HG02981 (cell line): ENCODE measurements around the gene CCDC169.

Source experiments
- ATAC-seq: cut with Tn5 transposase; IDR thresholded peaks from one replicate; pipeline ENCODE4 v1.9.1; 2021; ENCODE audit warnings: mild to moderate bottlenecking, moderate library complexity; ENCODE audit not compliant: unreplicated experiment

CCDC169 gene

DNA sequence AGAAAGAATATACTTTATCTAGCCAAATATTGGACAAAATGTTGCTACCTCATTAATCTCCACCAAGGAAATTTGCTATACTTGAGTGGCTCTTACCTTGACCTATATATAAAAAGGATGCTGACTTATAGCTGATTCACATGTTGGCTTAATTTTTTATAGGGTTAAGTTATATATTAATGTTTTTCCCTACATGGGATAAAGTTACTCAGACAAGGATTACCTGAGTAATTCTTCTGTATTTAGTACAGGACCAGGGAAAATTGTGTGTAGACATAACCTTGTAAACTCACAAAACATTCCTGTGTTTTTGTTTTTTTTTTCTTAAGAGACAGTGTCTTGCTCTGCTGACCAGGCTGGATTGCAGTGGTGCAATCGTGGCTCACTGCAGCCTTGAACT is 52.6 kb downstream of the CCDC169 start:
- no peak for ATAC-seq

DNA sequence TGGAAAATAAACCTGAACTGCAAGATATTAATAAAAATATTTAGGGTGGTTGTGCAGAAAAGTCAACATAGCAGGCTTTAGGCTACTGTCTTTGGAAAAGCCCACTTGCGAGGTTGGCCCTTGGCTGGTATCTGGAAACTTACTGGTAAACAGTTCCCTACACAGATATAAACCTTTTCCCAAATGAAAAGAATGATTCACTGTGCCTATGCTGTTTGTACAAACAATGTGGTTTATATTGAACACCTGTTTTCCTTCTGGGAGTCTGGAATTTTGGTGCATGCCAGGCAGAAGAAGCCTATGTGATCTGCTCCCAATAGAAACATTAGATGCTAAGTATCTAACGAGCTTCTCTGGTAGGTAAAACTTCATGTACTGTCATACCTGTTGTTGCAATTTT is 53.5 kb downstream of the CCDC169 start:
- no peak for ATAC-seq

DNA sequence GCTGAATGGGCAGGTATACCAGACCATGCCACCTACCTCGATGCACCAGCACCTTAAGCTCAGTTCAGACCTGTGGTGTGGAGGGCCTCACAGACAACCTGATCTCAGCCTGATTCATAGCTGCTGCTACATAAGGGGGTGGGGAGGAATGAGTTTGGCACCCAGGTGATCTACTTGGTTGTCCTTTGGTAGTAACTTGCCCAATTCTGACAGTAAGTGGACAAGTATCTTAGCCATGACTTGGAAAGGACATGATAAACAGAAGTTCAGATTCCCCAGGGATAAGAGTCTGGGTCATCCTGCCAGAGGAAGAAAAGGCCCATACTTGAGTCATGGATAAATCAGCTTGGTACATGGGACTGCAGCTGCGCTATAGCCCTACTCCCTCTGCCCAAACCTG is 54.9 kb downstream of the CCDC169 start:
- ATAC-seq = no peak

- ATAC-seq = no peak
These were observed 66.4 kb downstream of the CCDC169 start for GRCh38 chr13:36231236-36231635.

DNA sequence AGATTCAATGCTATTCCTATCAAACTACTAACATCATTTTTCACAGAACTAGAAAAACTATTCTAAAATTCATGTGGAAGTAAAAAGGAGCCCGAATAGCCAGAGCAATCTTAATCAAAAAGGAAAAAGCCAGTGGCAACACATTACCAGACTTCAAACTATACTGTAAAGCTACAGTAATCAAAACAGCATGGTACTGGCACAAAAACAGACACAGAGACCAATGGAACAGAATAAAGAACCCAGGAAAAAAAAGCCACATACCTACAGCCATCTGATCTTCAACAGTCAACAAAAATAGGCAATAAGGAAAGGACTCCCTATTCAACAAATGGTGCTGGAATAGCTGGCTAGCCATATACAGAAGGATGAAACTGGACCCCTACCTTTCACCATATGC is 72.9 kb downstream of the CCDC169 start:
- no peak for ATAC-seq

DNA sequence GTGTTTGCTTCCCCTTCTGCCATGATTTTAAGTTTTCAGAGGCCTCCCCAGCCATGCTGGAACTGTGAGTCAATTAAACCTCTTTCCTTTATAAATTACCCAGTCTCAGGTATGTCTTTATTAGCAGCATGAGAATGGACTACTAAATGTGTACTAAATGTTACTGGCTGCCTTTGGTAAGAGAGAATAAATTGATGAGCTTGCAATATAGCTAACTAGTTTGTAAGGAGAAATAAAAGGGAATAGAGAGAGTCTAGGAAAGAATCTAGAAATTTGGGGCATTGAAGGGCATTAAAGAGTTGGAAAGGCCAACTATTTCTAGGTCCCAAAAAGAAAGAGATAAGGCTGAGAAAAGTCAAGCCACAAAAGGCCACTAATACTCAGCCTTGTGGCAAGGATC is 77.7 kb downstream of the CCDC169 start:
- no peak for ATAC-seq

- ATAC-seq = no peak
These were observed 80.2 kb downstream of the CCDC169 start for GRCh38 chr13:36217456-36217855.

GRCh38 chr13:36214163-36214921 is 83.3 kb downstream of the CCDC169 start, which contains the start of gene SOHLH2:
SOHLH2 (minus strand) TSS chr13:36214556; CDS start chr13:36214526, 30 bp downstream.
- ATAC-seq = no peak

DNA sequence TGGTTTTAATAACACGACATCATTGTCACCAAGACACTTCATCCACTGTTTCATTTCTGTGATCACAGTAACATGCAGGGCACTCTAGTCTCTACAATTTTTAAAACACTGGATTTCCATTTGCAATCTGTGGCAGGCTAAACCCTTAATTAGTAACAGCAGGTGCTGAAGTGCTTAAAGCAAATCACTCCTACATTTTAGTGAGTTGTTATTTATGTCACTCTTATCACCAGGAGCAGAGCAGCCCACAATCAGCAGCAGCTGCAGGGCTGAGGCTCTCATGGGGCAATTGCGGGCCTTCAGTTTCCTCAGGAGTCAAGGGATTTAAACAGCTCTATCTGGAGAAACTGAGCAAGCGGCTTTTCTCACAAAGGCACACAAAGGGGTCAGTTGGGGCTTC is 84.8 kb downstream of the CCDC169 start:
- ATAC-seq = no peak

DNA sequence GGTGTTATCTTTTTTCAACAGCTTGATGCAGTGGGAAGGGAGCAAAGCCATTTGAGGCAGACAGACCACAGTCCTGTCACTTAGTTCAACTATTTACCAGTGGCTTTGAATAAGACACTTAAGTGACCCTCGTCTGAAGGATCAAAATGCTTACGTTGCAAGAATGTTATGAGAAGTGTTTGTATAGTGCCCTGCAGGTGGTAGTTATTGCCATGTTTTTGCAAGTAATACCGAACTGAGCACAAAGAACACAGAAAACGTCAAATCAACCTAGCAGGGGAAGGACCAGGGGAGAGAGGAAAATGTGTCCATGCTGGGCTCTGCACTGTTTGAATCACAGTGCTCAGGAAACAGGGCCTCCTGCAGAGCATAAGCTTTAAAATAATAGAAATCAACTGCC is 86.0 kb downstream of the CCDC169 start:
- no peak for ATAC-seq

- ATAC-seq = no peak
These were observed 86.9 kb downstream of the CCDC169 start for GRCh38 chr13:36210738-36211137.

DNA sequence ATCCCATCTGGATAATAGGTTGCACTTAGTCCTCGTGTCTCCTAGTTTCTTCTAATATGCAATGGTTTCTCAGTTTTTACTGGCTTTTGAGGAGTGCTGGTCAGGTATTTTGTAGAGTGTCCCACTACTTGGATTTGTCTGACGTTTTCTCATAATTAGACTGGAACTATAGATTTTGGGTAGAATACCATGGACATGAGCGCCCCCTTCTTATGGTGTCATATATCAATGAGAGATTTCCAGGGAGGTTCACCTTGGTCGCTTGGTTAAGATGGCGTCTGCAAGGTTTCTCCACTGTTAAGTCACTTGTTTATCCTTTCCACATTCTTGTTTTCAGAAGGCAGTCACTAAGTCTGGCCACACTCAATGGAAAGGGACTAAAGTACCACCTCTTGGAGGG is 89.9 kb downstream of the CCDC169 start:
- no peak for ATAC-seq

GRCh38 chr13:36193151-36193855 is 104.3 kb downstream of the CCDC169 start:
- ATAC-seq = no peak

DNA sequence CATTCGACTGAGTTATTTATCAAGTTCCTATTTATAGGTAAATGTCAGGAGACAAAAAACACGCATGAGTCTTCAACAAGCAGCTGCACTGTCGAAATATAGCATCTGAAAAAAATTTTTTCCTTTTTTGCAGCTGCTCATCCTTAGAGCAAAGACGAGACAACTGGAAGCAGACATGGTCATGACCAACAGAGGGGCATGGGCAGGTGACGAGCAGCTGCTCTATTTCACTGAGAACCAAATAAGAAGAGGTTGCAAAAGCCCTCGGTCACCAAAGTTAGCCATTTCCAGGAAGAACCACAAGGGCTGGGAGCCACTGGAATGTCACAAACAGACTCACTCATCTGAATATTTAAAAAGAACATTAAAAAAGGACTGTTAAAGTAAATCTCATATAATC is 105.4 kb downstream of the CCDC169 start:
- ATAC-seq = no peak

DNA sequence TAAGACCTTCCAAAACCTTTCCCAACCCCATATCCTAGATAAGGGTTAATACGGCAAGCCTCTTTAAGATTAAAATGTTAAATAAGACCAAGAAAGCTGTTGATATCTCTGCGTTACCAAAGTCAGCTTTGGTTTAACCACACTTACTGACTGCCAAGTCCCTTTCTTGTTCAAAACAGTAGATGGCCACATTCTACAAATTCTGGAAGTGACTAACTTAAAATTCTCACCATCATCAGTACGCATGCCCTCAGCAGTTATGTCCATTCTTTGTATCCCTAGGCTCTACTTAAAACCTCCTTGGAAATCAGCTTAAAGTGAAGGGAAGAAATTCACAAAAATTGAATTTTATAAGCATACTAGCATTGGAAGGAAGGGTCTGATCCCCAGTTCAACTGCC is 106.8 kb downstream of the CCDC169 start:
- ATAC-seq = no peak

DNA sequence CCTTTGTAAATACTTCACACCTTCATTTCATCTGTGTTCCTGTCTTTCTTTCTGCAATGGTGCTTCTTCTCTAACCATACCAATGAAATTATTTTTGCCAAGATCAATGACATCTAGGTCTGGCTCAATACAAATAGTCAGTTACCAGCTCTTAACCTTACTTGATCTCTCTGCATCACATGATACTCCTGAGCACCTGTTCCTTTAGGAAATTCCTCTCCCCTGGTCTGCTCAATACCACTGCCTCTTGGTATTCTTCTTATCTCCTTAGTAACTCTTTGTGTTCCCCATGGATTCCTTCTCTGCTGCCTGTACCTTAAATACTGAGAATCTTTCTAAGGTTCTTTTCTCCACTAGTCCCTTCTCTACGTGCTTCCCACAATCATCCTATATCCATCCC is 109.2 kb downstream of the CCDC169 start:
- ATAC-seq = no peak

- no peak for ATAC-seq
These were observed 113.7 kb downstream of the CCDC169 start for GRCh38 chr13:36183901-36184300.
